ENCODE measurements around the gene LRRC52.
A peak's percentile ranks its signal among the peaks of the same experiment; 100 is the strongest.
"Not testable (repeated sequence)": the region's sequence is repeated elsewhere in the genome, so short reads cannot be mapped to it uniquely, and the experiment has no call there.

Gene LRRC52

GRCh38 chr1:165591391-165591790 is 47.6 kb downstream of the LRRC52 start:
- not testable (repeated sequence) for DNase-seq

GRCh38 chr1:165592945-165593823 is 49.4 kb downstream of the LRRC52 start:
- DNase-seq: peak; percentile 89

GRCh38 chr1:165595246-165595938 is 51.6 kb downstream of the LRRC52 start:
- DNase-seq: no peak

- peak; percentile 97 for DNase-seq
These were observed 54.3 kb downstream of the LRRC52 start for GRCh38 chr1:165597883-165598675.

GRCh38 chr1:165598676-165599059 is 54.9 kb downstream of the LRRC52 start:
- DNase-seq: no peak

GRCh38 chr1:165600793-165601192 is 57.0 kb downstream of the LRRC52 start:
- DNase-seq: no peak

- DNase-seq: no peak
These were observed 60.0 kb downstream of the LRRC52 start for GRCh38 chr1:165603810-165604209.

GRCh38 chr1:165605246-165605645 is 61.4 kb downstream of the LRRC52 start:
- no peak for DNase-seq

- not testable (repeated sequence) for DNase-seq
These were observed 62.9 kb downstream of the LRRC52 start for GRCh38 chr1:165606676-165607075.

- DNase-seq: no peak
These were observed 67.1 kb downstream of the LRRC52 start for GRCh38 chr1:165610866-165611265.

- no peak for DNase-seq
These were observed 68.3 kb downstream of the LRRC52 start for GRCh38 chr1:165612062-165612461.
